ENCODE data around the gene LMCD1. TPM values are rescaled to one million over a fixed set of nuclear protein-coding genes. Genes with fewer than 3 reads are reported as not detected.

Gene LMCD1
- total and polyA plus RNA-seq, 2 experiments from 2014 or later: 21.8 to 35.3 TPM

DNA sequence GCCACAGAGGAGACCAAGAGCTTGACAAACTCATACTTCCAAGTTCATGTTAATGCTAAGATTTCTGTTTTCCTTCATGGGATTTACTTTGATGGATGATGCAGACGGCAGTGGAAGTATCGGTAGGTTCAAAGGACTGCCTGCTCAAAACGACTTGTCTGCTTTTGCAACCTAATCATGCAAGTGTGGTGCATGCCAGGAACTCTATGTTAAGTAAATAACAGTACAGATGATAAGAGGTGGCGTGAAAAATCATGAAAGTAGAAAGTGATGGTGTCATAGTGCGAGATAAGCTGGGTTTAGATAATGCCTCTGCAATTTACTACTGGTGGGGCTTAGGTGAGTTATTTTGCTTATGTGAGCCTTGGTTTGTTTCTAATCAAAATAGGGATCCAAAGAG is 14.7 kb upstream of the LMCD1 start (continued):
- TF ChIP-seq ZNF462 (CRISPR knock-in tag; IDR thresholded peaks at IDR 0.05): no peak
- TF ChIP-seq ZNF114 (CRISPR knock-in tag; IDR thresholded peaks at IDR 0.05): no peak
- no peak for TF ChIP-seq EZH2 (IDR thresholded peaks at IDR 0.05; ENCODE audit: low read depth, unreplicated experiment)
- no peak for TF ChIP-seq EZH2phosphoT487 (IDR thresholded peaks at IDR 0.05; ENCODE audit: unreplicated experiment)
- no peak for TF ChIP-seq ZNF331 (CRISPR knock-in tag; IDR thresholded peaks at IDR 0.05; ENCODE audit: low read depth)
- TF ChIP-seq JUNB (IDR thresholded peaks at IDR 0.05; ENCODE audit: unreplicated experiment): no peak
- no peak for TF ChIP-seq CREB1 (CRISPR knock-in tag; IDR thresholded peaks at IDR 0.05; ENCODE audit: low read depth)
- TF ChIP-seq POLR2AphosphoS5 (IDR thresholded peaks at IDR 0.05; ENCODE audit: low read depth): no peak
- TF ChIP-seq NANOG (IDR thresholded peaks at IDR 0.05; ENCODE audit: borderline replicate concordance): no peak

GRCh38 chr3:8488411-8488810 is 13.2 kb upstream of the LMCD1 start:
- Histone ChIP-seq H3K9me2 (ENCODE audit: insufficient read depth) (peaks cover 5% of the 10 kb centered on the region; the same call in 1 of the 2 replicates), H3K79me2 (replicated peaks; ENCODE audit: insufficient read depth) (no peaks in the 10 kb centered on the region), H3F3A (replicated peaks; ENCODE audit: low read depth) (no peaks in the 10 kb centered on the region), H3K27ac (ENCODE audit: low read depth) (no peak overlapping the region), H3K4me1 (ENCODE audit: insufficient read depth) (peaks cover 2% of the 10 kb centered on the region; the same call in 1 of the 2 replicates), H2AFZ (no peak overlapping the region), H3K4me3 (no peak overlapping the region), H3K27me3 (ENCODE audit: insufficient read depth) (no peaks in the 10 kb centered on the region), H4K20me1 (replicated peaks; ENCODE audit: insufficient read depth) (no peaks in the 10 kb centered on the region), H3K36me3 (ENCODE audit: insufficient read depth) (no peaks in the 10 kb centered on the region; the same call in 1 of the 2 replicates), H3K4me2 (no peak overlapping the region)
- Mint-ChIP-seq H3K4me1 (peaks cover 9% of the 10 kb centered on the region), H3K36me3 (ENCODE audit: low read depth) (peaks cover 3% of the 10 kb centered on the region; the same call in 2 of the 3 replicates), H3K27me3 (ENCODE audit: insufficient read depth, low read depth, poor library complexity) (peaks cover 7% of the 10 kb centered on the region), H3K27ac (no peak overlapping the region), H3K9me3 (peaks cover 3% of the 10 kb centered on the region), H3K4me3 (no peak overlapping the region)
- DNase-seq (ENCODE audit: low spot score): no peak
- ATAC-seq: no peak
- TF ChIP-seq, protein P1, sequence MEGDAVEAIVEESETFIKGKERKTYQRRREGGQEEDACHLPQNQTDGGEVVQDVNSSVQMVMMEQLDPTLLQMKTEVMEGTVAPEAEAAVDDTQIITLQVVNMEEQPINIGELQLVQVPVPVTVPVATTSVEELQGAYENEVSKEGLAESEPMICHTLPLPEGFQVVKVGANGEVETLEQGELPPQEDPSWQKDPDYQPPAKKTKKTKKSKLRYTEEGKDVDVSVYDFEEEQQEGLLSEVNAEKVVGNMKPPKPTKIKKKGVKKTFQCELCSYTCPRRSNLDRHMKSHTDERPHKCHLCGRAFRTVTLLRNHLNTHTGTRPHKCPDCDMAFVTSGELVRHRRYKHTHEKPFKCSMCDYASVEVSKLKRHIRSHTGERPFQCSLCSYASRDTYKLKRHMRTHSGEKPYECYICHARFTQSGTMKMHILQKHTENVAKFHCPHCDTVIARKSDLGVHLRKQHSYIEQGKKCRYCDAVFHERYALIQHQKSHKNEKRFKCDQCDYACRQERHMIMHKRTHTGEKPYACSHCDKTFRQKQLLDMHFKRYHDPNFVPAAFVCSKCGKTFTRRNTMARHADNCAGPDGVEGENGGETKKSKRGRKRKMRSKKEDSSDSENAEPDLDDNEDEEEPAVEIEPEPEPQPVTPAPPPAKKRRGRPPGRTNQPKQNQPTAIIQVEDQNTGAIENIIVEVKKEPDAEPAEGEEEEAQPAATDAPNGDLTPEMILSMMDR (conservative IDR thresholded peaks at IDR 0.05; ENCODE audit: low read depth in 2 of 2): no peak
- no peak for TF ChIP-seq ZNF331 (CRISPR knock-in tag; IDR thresholded peaks at IDR 0.05; ENCODE audit: low read depth)
- no peak for TF ChIP-seq ZNF114 (CRISPR knock-in tag; IDR thresholded peaks at IDR 0.05)
- TF ChIP-seq, protein P2, sequence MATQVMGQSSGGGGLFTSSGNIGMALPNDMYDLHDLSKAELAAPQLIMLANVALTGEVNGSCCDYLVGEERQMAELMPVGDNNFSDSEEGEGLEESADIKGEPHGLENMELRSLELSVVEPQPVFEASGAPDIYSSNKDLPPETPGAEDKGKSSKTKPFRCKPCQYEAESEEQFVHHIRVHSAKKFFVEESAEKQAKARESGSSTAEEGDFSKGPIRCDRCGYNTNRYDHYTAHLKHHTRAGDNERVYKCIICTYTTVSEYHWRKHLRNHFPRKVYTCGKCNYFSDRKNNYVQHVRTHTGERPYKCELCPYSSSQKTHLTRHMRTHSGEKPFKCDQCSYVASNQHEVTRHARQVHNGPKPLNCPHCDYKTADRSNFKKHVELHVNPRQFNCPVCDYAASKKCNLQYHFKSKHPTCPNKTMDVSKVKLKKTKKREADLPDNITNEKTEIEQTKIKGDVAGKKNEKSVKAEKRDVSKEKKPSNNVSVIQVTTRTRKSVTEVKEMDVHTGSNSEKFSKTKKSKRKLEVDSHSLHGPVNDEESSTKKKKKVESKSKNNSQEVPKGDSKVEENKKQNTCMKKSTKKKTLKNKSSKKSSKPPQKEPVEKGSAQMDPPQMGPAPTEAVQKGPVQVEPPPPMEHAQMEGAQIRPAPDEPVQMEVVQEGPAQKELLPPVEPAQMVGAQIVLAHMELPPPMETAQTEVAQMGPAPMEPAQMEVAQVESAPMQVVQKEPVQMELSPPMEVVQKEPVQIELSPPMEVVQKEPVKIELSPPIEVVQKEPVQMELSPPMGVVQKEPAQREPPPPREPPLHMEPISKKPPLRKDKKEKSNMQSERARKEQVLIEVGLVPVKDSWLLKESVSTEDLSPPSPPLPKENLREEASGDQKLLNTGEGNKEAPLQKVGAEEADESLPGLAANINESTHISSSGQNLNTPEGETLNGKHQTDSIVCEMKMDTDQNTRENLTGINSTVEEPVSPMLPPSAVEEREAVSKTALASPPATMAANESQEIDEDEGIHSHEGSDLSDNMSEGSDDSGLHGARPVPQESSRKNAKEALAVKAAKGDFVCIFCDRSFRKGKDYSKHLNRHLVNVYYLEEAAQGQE (IDR thresholded peaks at IDR 0.05; ENCODE audit: unreplicated experiment): no peak
- TF ChIP-seq EZH2phosphoT487 (IDR thresholded peaks at IDR 0.05; ENCODE audit: unreplicated experiment): no peak
- TF ChIP-seq, protein P3, sequence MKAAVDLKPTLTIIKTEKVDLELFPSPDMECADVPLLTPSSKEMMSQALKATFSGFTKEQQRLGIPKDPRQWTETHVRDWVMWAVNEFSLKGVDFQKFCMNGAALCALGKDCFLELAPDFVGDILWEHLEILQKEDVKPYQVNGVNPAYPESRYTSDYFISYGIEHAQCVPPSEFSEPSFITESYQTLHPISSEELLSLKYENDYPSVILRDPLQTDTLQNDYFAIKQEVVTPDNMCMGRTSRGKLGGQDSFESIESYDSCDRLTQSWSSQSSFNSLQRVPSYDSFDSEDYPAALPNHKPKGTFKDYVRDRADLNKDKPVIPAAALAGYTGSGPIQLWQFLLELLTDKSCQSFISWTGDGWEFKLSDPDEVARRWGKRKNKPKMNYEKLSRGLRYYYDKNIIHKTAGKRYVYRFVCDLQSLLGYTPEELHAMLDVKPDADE (IDR thresholded peaks at IDR 0.05): no peak
- no peak for TF ChIP-seq JUNB (IDR thresholded peaks at IDR 0.05; ENCODE audit: unreplicated experiment)
- no peak for TF ChIP-seq STAT1 (IDR thresholded peaks at IDR 0.05; ENCODE audit: unreplicated experiment)
- no peak for TF ChIP-seq EZH2 (IDR thresholded peaks at IDR 0.05; ENCODE audit: low read depth, unreplicated experiment)
- no peak for TF ChIP-seq CREB1 (CRISPR knock-in tag; IDR thresholded peaks at IDR 0.05; ENCODE audit: low read depth)

All from GM23338 (cell line).